Suprapubic skin (tissue), 4 donors: ENCODE measurements around the gene ACER3. TPM values are rescaled to one million over a fixed set of nuclear protein-coding genes. Genes with fewer than 3 reads are reported as not detected.
"Not testable (repeated sequence)": the region's sequence is repeated elsewhere in the genome, so short reads cannot be mapped to it uniquely, and the experiment has no call there.

ENCODE experiments used
- DNase-seq, 2 donors: peaks; one replicate each; pipeline ENCODE4 v3.0.0-alpha.2; 2019; ENCODE audit warnings: low spot score in 2 of 2
- H3K27ac ChIP-seq: fragments of 200-600 bp; sonication (generic); one replicate; pipeline ENCODE4 v1.5.1; 2019
- H3K27me3 ChIP-seq: fragments of 200-600 bp; sonication (generic); one replicate; pipeline ENCODE4 v1.5.1; 2019
- H3K36me3 ChIP-seq: fragments of 200-600 bp; sonication (generic); one replicate; pipeline ENCODE4 v1.5.1; 2019
- H3K4me1 ChIP-seq: fragments of 200-600 bp; sonication (generic); one replicate; pipeline ENCODE4 v1.5.1; 2019
- H3K4me3 ChIP-seq: fragments of 200-600 bp; sonication (generic); one replicate; pipeline ENCODE4 v1.5.1; 2019; ENCODE audit warnings: mild to moderate bottlenecking
- H3K9me3 ChIP-seq: fragments of 200-600 bp; sonication (generic); one replicate; pipeline ENCODE4 v1.5.1; 2019
- CTCF ChIP-seq, 2 donors: fragments of 200-600 bp in 1 of 2; fragments of 450-650 bp in 1 of 2; sonication (generic) in 1 of 2; IDR thresholded peaks; one replicate each; pipeline ENCODE4 v1.5.1; 2016 to 2019; ENCODE audit warnings: antibody characterized with exemption in 2 of 2, mild to moderate bottlenecking in 1 of 2, moderate library complexity in 1 of 2
- EP300 ChIP-seq: sonication (generic); formaldehyde crosslinking; IDR thresholded peaks from one replicate; pipeline ENCODE4 v1.6.1; 2017; ENCODE audit warnings: antibody characterized with exemption
- POLR2A ChIP-seq, 2 donors: fragments of 450-650 bp; IDR thresholded peaks; one replicate each; pipeline ENCODE4 v1.6.1; 2017; ENCODE audit warnings: antibody characterized with exemption in 2 of 2, mild to moderate bottlenecking in 2 of 2, moderate library complexity in 2 of 2
- POLR2AphosphoS5 ChIP-seq, 3 donors: sonication (generic); formaldehyde crosslinking; IDR thresholded peaks; one replicate each; pipeline ENCODE4 v1.6.1; 2017; ENCODE audit warnings: antibody characterized with exemption in 3 of 3
- WGBS: methylation state at CpG from one replicate; pipeline ENCODE4 v1.1.5; 2018; 5-methylcytosine and 5-hydroxymethylcytosine counted together
- total RNA-seq, 4 donors: library from RNA; depleted of rRNA; stranded (reverse); fragments of >200 nt; gene quantifications; one replicate each; pipeline ENCODE4 v1.1.0, GENCODE V29; 2016

The ACER3 gene
- total RNA-seq, result 10 to 100 TPM in 1 of 4 donors, 1 to 10 TPM in 3; 8.9 to 10.1 (median 9.5) TPM

- peak within 1 kb of the TSS; percentile 91 for H3K27ac ChIP-seq
- WGBS, result 3% methylated on average over 14 of the region's 73 CpGs
- DNase-seq, result peak; percentile 92 to 93
- peak in 1 of 2 donors; percentile 84 for TF ChIP-seq POLR2A (IDR thresholded peaks at IDR 0.05)
- no peak for TF ChIP-seq EP300
- TF ChIP-seq CTCF (IDR thresholded peaks at IDR 0.05), result peak in 1 of 2 donors; percentile 16
- peak in 2 of 3 donors; percentile 21 to 36 for TF ChIP-seq POLR2AphosphoS5 (IDR thresholded peaks at IDR 0.05)
- H3K4me3 ChIP-seq, result peak within 1 kb of the TSS; percentile 81
- no peaks in the 10 kb centered on the region for H3K27me3 ChIP-seq
- peaks cover 31% of the 10 kb centered on the region for H3K4me1 ChIP-seq
- no peaks in the 10 kb centered on the region for H3K9me3 ChIP-seq
- H3K36me3 ChIP-seq, result no peaks in the 10 kb centered on the region
Measured at GRCh38 chr11:76860539-76861475, at the start of gene ACER3. TSS of gene ACER3 (plus strand) at chr11:76860918. CDS start at chr11:76860977, 59 bp downstream.

GRCh38 chr11:76811259-76811658 is 49.5 kb upstream of the ACER3 start:
- no peak for TF ChIP-seq EP300
- TF ChIP-seq POLR2A (IDR thresholded peaks at IDR 0.05), result no peak
- no peak for TF ChIP-seq POLR2AphosphoS5 (IDR thresholded peaks at IDR 0.05)
- no peak for TF ChIP-seq CTCF (IDR thresholded peaks at IDR 0.05)
- H3K4me3 ChIP-seq, result no peak overlapping the region
- H3K36me3 ChIP-seq, result no peaks in the 10 kb centered on the region
- H3K9me3 ChIP-seq, result peaks cover 6% of the 10 kb centered on the region
- 100% methylated on average over 4 of the region's 4 CpGs for WGBS
- H3K27ac ChIP-seq, result no peak overlapping the region
- DNase-seq, result peak in 1 of 2 donors; percentile 4
- peaks cover 23% of the 10 kb centered on the region for H3K4me1 ChIP-seq
- no peaks in the 10 kb centered on the region for H3K27me3 ChIP-seq

GRCh38 chr11:76814414-76814813 is 46.3 kb upstream of the ACER3 start:
- no peaks in the 10 kb centered on the region for H3K27me3 ChIP-seq
- H3K4me1 ChIP-seq, result peaks cover 4% of the 10 kb centered on the region
- H3K36me3 ChIP-seq, result no peaks in the 10 kb centered on the region
- TF ChIP-seq EP300 (no peak), POLR2A (IDR thresholded peaks at IDR 0.05) (no peak), POLR2AphosphoS5 (IDR thresholded peaks at IDR 0.05) (no peak), CTCF (IDR thresholded peaks at IDR 0.05) (no peak)
- H3K27ac ChIP-seq, result no peak overlapping the region
- peaks cover 6% of the 10 kb centered on the region for H3K9me3 ChIP-seq
- 94% methylated on average over 2 of the region's 2 CpGs for WGBS
- H3K4me3 ChIP-seq, result no peak overlapping the region
- no peak for DNase-seq

GRCh38 chr11:76815678-76816077 is 45.0 kb upstream of the ACER3 start:
- H3K4me3 ChIP-seq, H3K36me3 ChIP-seq, H3K9me3 ChIP-seq, H3K4me1 ChIP-seq, H3K27me3 ChIP-seq, H3K27ac ChIP-seq, DNase-seq: not testable (repeated sequence)
- 88% methylated on average over 7 of the region's 7 CpGs for WGBS

- Histone ChIP-seq H3K27me3 (no peaks in the 10 kb centered on the region), H3K4me3 (no peak overlapping the region), H3K9me3 (peaks cover 3% of the 10 kb centered on the region), H3K4me1 (peaks cover 18% of the 10 kb centered on the region), H3K27ac (no peak overlapping the region), H3K36me3 (no peaks in the 10 kb centered on the region)
- no peak for TF ChIP-seq EP300
- no peak for TF ChIP-seq POLR2A (IDR thresholded peaks at IDR 0.05)
- TF ChIP-seq CTCF (IDR thresholded peaks at IDR 0.05), result no peak
- TF ChIP-seq POLR2AphosphoS5 (IDR thresholded peaks at IDR 0.05), result no peak
- no peak for DNase-seq
- WGBS, result 100% methylated on average over 1 of the region's 1 CpG
Measured at GRCh38 chr11:76820184-76820566, 40.5 kb upstream of the ACER3 start.

- peaks cover 28% of the 10 kb centered on the region for H3K4me1 ChIP-seq
- not testable (repeated sequence) for H3K27me3 ChIP-seq, H3K27ac ChIP-seq, H3K36me3 ChIP-seq, H3K4me3 ChIP-seq, DNase-seq, H3K9me3 ChIP-seq
- WGBS, result 97% methylated on average over 11 of the region's 29 CpGs
Measured at GRCh38 chr11:76821396-76821795, 39.3 kb upstream of the ACER3 start.
